Inflammatory macrophage treated with lipopolysaccharide for 4 hours (primary cell): Measurements from ENCODE around the gene FAF1.
"Not testable (repeated sequence)": the region's sequence is repeated elsewhere in the genome, so short reads cannot be mapped to it uniquely, and the experiment has no call there.

ENCODE experiments used
- DNase-seq: peaks from one replicate; pipeline ENCODE4 v3.0.0-alpha.2; 2020

Gene FAF1

GRCh38 chr1:50836117-50836516 lies 124.0 kb downstream of the FAF1 start:
- DNase-seq = no peak

- DNase-seq = no peak
Observed at GRCh38 chr1:50833216-50833615, 126.9 kb downstream of the FAF1 start.

DNA sequence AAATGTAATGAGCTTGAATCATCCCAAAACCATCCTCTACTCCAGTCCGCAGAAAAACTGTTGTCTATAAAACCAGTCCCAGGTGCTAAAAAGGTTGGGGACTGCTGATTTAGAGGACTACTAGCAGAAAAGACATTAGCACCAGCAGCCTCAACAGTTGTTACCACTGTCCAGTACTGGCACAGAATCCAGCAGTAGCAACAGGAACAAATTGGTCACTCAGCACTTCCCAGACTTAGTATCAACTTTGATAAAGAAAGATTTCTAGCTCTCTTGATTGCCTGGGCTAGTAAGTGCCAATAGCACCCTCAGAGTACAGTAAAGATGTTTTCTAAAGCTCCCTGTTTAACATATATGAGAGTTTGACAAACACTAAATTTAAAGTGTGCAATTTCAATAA lies 127.9 kb downstream of the FAF1 start:
- DNase-seq = no peak

DNA sequence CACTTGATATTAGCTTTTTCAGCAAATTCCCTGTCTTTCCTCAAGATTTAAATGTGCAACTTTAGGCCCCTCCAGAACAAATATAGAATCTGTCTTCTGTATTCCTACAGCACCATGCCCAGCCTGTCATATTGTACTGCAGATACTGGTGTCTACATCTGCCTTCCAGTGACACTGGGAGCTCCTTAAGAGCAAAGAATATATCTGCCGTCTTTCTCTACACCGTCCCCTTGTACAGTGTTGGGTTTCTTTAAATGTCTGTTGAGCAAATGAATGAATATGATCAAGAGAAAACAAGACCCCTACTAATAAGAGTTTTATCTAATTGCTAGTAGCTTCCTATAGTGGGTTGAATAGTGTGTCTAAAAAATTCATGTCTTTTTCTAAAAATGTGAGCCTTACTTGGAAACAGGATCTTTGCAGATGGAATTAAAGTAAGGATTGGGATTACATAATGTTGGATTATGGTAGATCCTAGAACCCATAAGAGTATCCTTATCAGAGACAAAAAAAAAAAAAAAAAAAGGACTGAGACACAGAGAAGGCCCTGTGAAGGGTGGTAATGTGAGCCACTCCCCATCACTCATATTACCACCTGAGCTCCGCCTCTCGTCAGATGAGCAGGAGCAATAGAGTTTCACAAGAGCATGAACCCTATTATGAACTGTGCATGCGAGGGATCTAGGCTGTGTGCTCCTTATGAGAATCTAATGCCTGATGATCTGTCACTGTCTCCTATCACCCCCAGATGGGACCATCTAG lies 128.6 kb downstream of the FAF1 start:
- no peak for DNase-seq

DNA sequence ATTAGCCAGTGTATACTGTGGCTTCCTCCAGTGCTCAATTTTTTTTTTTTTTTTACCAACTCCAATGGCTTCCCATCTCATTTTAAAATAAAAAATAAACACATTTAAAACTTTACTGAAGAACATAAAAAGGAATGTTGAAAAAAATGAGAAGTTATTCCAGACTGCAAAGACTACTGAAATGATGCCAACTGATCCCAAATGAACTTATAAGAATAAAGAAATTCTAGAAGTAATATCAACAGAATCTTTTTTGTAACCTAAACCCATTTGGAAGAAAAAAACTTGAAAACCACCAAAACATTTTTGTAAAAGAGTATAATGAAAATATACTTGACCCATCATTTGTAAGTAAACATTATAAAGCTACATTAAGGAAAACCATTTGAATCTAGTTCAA lies 129.4 kb downstream of the FAF1 start:
- DNase-seq = no peak

- DNase-seq = no peak
Observed at GRCh38 chr1:50829014-50829958, 130.8 kb downstream of the FAF1 start.

DNA sequence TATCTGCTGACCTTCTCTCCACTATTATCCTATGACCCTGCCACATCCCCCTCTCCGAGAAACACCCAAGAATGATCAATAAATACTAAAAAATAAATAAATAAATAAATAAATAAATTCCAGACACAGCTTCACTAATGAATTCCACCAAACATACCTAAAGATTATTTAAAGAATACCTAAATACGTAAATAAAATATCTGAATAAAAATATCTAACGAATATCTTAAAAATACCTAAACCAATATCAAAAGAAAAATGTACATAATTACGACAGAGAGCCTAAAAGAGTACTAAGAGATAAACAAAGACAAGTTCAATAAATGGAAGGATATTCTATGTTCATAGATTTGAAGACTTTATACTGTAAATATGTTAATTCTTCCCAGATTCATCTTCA lies 132.5 kb downstream of the FAF1 start:
- DNase-seq = no peak

DNA sequence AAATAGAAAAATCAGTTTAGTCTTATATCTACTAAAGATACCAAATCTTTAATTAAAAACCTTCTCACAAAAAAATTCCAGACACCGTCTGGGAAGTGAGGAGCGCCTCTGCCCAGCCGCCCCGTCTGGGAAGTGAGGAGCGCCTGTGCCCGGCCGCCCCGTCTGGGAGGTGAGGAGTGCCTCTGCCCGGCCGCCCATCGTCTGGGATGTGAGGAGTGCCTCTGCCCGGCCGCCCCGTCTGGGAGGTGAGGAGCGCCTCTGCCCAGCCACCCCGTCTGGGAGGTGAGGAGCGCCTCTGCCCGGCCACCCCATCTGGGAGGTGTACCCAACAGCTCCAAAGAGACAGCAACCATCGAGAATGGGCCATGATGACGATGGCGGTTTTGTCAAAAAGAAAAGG lies 133.3 kb downstream of the FAF1 start:
- not testable (repeated sequence) for DNase-seq

GRCh38 chr1:50822035-50822776 lies 137.9 kb downstream of the FAF1 start:
- no peak for DNase-seq

GRCh38 chr1:50820545-50820944 lies 139.5 kb downstream of the FAF1 start:
- no peak for DNase-seq

DNA sequence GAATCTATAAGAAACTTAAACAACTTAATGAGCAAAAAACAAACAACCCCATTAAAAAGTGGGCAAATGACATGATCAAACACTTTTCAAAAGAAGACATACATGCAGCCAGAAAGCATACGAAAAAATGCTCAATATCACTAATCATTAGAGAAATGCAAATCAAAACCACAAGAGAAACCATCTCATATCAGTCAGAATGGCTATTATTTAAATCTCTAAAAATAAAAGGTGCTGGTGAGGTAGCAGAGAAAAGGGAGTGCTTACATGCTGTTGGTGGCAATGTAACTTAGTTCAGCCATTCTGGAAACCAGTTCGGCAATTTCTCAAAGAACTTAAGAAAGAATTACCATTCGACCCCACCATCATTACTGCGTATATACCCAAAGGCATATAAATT lies 147.7 kb downstream of the FAF1 start:
- DNase-seq = no peak

GRCh38 chr1:50808296-50808695 lies 151.8 kb downstream of the FAF1 start:
- DNase-seq = no peak

DNA sequence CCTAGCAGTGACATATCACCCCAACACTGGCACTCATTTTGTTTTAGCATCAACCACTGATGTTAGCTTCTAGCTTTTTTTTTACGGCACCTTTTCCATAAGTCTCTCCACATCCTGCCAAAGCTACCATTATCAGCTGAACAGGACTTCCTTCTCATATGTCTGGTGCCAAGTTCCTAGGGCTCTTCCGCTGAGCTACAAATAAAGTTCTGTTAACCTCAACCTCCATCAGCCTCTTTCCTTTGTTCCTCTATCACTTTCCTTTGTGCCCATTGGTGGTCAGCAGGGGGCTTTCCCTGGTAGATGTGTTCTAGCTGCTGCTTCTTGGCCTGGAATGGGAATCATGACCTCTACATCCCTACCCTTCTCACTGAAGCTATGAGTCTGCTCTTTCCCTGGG lies 163.8 kb downstream of the FAF1 start:
- DNase-seq = no peak

- DNase-seq = no peak
Observed at GRCh38 chr1:50793521-50793920, 166.5 kb downstream of the FAF1 start.

- no peak for DNase-seq
Observed at GRCh38 chr1:50787266-50787665, 172.8 kb downstream of the FAF1 start.

GRCh38 chr1:50783286-50783685 lies 176.8 kb downstream of the FAF1 start:
- DNase-seq = no peak

DNA sequence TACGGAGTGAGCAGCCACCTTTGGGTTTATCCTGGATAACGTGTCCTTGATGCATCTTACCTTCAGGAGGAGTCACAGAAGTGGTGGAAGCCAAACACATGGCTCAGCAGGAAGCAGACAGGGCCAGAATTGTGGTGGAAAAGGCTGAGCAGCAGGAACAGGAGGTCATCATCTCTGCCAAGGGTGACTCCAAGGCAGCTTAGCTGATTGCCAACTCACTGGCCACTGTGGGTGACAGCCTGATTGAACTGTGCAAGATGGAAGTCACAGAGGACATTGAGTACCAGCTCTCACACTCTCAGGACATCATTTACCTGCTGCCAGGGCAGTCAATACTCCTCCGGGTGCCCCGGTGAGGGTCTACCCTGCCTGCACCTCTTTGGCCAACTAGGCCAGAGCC lies 179.3 kb downstream of the FAF1 start:
- DNase-seq = no peak

GRCh38 chr1:50779801-50780200 lies 180.3 kb downstream of the FAF1 start:
- peak; percentile 41 for DNase-seq

- DNase-seq = no peak
Observed at GRCh38 chr1:50775740-50776139, 184.3 kb downstream of the FAF1 start.

DNA sequence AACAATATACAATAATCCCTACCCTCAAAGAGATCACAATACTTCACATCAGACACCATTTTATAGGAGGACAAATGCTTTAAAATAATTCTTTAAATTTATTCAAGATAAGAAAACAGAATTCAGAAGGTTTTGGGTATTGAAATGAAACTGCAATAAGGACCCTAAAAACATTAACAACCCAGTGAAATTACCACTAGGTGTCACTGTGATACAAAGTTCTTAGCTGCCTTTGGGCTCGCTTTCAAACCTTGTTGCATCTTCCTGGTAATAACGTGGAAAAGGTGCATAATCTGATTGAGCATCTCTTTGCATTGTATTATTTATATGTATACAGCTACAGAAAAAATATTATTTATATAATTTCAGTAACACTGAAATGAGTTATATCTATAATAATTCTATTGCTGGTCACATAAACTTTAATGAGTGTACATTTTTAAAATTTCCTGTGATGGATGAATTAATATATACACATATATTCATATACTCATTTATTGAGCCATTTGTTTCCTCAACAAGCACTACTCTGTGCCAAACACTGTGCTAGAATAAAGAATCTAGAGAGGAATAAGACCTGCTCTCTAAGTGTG lies 185.2 kb downstream of the FAF1 start:
- DNase-seq = peak; percentile 46

GRCh38 chr1:50766688-50767087 lies 193.4 kb downstream of the FAF1 start:
- no peak for DNase-seq

GRCh38 chr1:50756543-50756942 lies 203.5 kb downstream of the FAF1 start:
- DNase-seq = not testable (repeated sequence)

DNA sequence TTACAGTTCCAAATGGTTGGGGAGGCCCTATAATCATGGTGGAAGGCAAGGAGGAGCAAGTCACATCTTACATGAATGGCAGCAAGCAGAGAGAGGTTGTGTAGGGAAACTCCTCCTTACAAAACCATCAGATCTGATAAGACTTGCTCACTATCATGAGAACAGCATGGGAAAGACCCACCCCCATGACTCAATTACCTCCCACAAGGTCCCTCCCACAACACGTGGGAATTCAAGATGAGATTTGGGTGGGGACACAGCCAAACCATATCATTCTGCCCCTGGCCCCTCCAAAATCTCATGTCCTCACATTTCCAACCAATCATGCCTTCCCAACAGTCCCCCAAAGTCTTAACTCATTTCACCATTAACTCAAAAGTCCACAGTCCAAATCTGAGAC lies 205.3 kb downstream of the FAF1 start:
- not testable (repeated sequence) for DNase-seq
